ENCODE measurements around the gene YIPF7. TPM values are rescaled to one million over a fixed set of nuclear protein-coding genes. Genes with fewer than 3 reads are reported as not detected.

Gene YIPF7
- total and polyA plus RNA-seq, 2 donors (not counting 1 experiment from before 2014, with no cell fraction given), result not detected

GRCh38 chr4:44632733-44633132 is 18.7 kb downstream of the YIPF7 start:
- H3K27ac ChIP-seq (ENCODE audit: insufficient read depth, low read length), result no peak overlapping the region
- no peak overlapping the region for H3K4me3 ChIP-seq (replicated peaks in 1 of 4; ENCODE audit: control extremely low read depth in 1 of 4, insufficient read depth in 1 of 4, low read depth in 3 of 4, low read length in 4 of 4)
- no peak overlapping the region for H2AFZ ChIP-seq (ENCODE audit: low read length)
- no peaks in the 10 kb centered on the region for H3K9me3 ChIP-seq (ENCODE audit: control insufficient read depth, insufficient read depth, low read depth, low read length)
- no peak for TF ChIP-seq EZH2 (IDR thresholded peaks at IDR 0.05; ENCODE audit: low read length, missing control alignments)
- TF ChIP-seq CTCF (conservative IDR thresholded peaks at IDR 0.05 in 1 of 2, IDR thresholded peaks at IDR 0.05 in 1 of 2; ENCODE audit: low read depth in 1 of 2, low read length in 2 of 2), result no peak
- H3K4me1 ChIP-seq (ENCODE audit: control insufficient read depth, extremely low read depth, insufficient read depth, low read length), result no peaks in the 10 kb centered on the region
- H3K79me2 ChIP-seq (ENCODE audit: control insufficient read depth, insufficient read depth, low read length), result no peaks in the 10 kb centered on the region
- H3K27me3 ChIP-seq (ENCODE audit: control insufficient read depth, insufficient read depth, low read length), result no peaks in the 10 kb centered on the region
- no peaks in the 10 kb centered on the region for H4K20me1 ChIP-seq (ENCODE audit: control insufficient read depth, extremely low read depth, insufficient read depth, low read length)
- DNase-seq (ENCODE audit: low read depth in 2 of 2), result no peak
- H3K36me3 ChIP-seq (ENCODE audit: control insufficient read depth, insufficient read depth, low read length), result no peaks in the 10 kb centered on the region
- no peak overlapping the region for H3K4me2 ChIP-seq (ENCODE audit: extremely low read depth, insufficient read depth, low read length)
- no peak overlapping the region for H3K9ac ChIP-seq (ENCODE audit: insufficient read depth, low read length)

DNA sequence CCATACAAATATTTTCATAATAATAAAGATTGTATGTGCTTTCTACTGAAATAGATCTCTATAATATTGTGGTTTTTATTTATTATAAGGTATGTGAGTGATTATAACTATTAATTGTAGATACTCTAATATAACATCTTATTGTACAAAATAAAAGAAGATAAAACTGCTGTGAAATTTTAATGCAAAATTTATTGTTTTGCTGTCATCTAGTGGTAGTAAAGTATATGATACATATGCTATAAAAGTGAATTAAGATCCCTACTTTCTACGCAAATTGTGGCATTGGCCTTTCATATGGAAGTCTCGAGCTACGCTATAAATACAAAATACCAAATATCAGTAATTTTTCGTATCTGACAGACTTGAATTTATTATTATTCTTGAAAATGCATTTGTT is 19.3 kb downstream of the YIPF7 start:
- no peak overlapping the region for H3K4me3 ChIP-seq (replicated peaks in 1 of 4; ENCODE audit: control extremely low read depth in 1 of 4, insufficient read depth in 1 of 4, low read depth in 3 of 4, low read length in 4 of 4)
- H2AFZ ChIP-seq (ENCODE audit: low read length), result no peak overlapping the region
- no peaks in the 10 kb centered on the region for H3K36me3 ChIP-seq (ENCODE audit: control insufficient read depth, insufficient read depth, low read length)
- no peaks in the 10 kb centered on the region for H3K4me1 ChIP-seq (ENCODE audit: control insufficient read depth, extremely low read depth, insufficient read depth, low read length)
- DNase-seq (ENCODE audit: low read depth in 2 of 2), result no peak
- no peak overlapping the region for H3K27ac ChIP-seq (ENCODE audit: insufficient read depth, low read length)
- no peaks in the 10 kb centered on the region for H3K27me3 ChIP-seq (ENCODE audit: control insufficient read depth, insufficient read depth, low read length)
- TF ChIP-seq EZH2 (IDR thresholded peaks at IDR 0.05; ENCODE audit: low read length, missing control alignments) (no peak), CTCF (conservative IDR thresholded peaks at IDR 0.05 in 1 of 2, IDR thresholded peaks at IDR 0.05 in 1 of 2; ENCODE audit: low read depth in 1 of 2, low read length in 2 of 2) (peak in 1 of 2 donors; percentile 4)
- no peaks in the 10 kb centered on the region for H3K79me2 ChIP-seq (ENCODE audit: control insufficient read depth, insufficient read depth, low read length)
- H4K20me1 ChIP-seq (ENCODE audit: control insufficient read depth, extremely low read depth, insufficient read depth, low read length), result no peaks in the 10 kb centered on the region
- H3K4me2 ChIP-seq (ENCODE audit: extremely low read depth, insufficient read depth, low read length), result no peak overlapping the region
- no peaks in the 10 kb centered on the region for H3K9me3 ChIP-seq (ENCODE audit: control insufficient read depth, insufficient read depth, low read depth, low read length)
- H3K9ac ChIP-seq (ENCODE audit: insufficient read depth, low read length), result no peak overlapping the region

GRCh38 chr4:44629280-44629866 is 22.1 kb downstream of the YIPF7 start:
- H3K36me3 ChIP-seq (ENCODE audit: control insufficient read depth, insufficient read depth, low read length), result no peaks in the 10 kb centered on the region

More at GRCh38 chr4:44629280-44629866, 22.1 kb downstream of the YIPF7 start:
- Histone ChIP-seq H3K4me3 (replicated peaks in 1 of 4; ENCODE audit: control extremely low read depth in 1 of 4, insufficient read depth in 1 of 4, low read depth in 3 of 4, low read length in 4 of 4) (no peak overlapping the region), H2AFZ (ENCODE audit: low read length) (no peak overlapping the region), H3K9me3 (ENCODE audit: control insufficient read depth, insufficient read depth, low read depth, low read length) (no peaks in the 10 kb centered on the region), H3K4me2 (ENCODE audit: extremely low read depth, insufficient read depth, low read length) (no peak overlapping the region), H3K27ac (ENCODE audit: insufficient read depth, low read length) (no peak overlapping the region), H3K9ac (ENCODE audit: insufficient read depth, low read length) (no peak overlapping the region), H3K27me3 (ENCODE audit: control insufficient read depth, insufficient read depth, low read length) (no peaks in the 10 kb centered on the region), H4K20me1 (ENCODE audit: control insufficient read depth, extremely low read depth, insufficient read depth, low read length) (no peaks in the 10 kb centered on the region), H3K79me2 (ENCODE audit: control insufficient read depth, insufficient read depth, low read length) (no peaks in the 10 kb centered on the region), H3K4me1 (ENCODE audit: control insufficient read depth, extremely low read depth, insufficient read depth, low read length) (no peaks in the 10 kb centered on the region)
- TF ChIP-seq CTCF (conservative IDR thresholded peaks at IDR 0.05 in 1 of 2, IDR thresholded peaks at IDR 0.05 in 1 of 2; ENCODE audit: low read depth in 1 of 2, low read length in 2 of 2) (peak; percentile 66 to 70), EZH2 (IDR thresholded peaks at IDR 0.05; ENCODE audit: low read length, missing control alignments) (no peak)
- DNase-seq (ENCODE audit: low read depth in 2 of 2), result peak; percentile 36 to 45

Data from fibroblast of lung (primary cell).